IPS DF 19.7 (cell line): ENCODE data around the gene SMARCA2.
"Not testable (repeated sequence)": the region's sequence is repeated elsewhere in the genome, so short reads cannot be mapped to it uniquely, and the experiment has no call there.

ENCODE experiments used
- DNase-seq: peaks from one replicate; pipeline ENCODE4 v3.0.0-alpha.2; 2013; ENCODE audit warnings: low read depth, low spot score

The SMARCA2 gene

GRCh38 chr9:2140600-2141223, 125.6 kb downstream of the SMARCA2 start:
- no peak for DNase-seq

GRCh38 chr9:2142212-2142611, 127.1 kb downstream of the SMARCA2 start:
- no peak for DNase-seq

- no peak for DNase-seq
These were observed 129.5 kb downstream of the SMARCA2 start for GRCh38 chr9:2144619-2145018.

- no peak for DNase-seq
These were observed 130.6 kb downstream of the SMARCA2 start for GRCh38 chr9:2145746-2146145.

- DNase-seq: not testable (repeated sequence)
These were observed 131.6 kb downstream of the SMARCA2 start for GRCh38 chr9:2146700-2147099.

- DNase-seq: no peak
These were observed 135.2 kb downstream of the SMARCA2 start for GRCh38 chr9:2150338-2150737.

- DNase-seq: no peak
These were observed 136.0 kb downstream of the SMARCA2 start for GRCh38 chr9:2151171-2151570.

- no peak for DNase-seq
These were observed 138.0 kb downstream of the SMARCA2 start for GRCh38 chr9:2152966-2153629.

GRCh38 chr9:2153630-2154217, 138.6 kb downstream of the SMARCA2 start:
- DNase-seq: no peak

- no peak for DNase-seq
These were observed 139.6 kb downstream of the SMARCA2 start for GRCh38 chr9:2154731-2155130.

- no peak for DNase-seq
These were observed 140.8 kb downstream of the SMARCA2 start for GRCh38 chr9:2155966-2156365.

- no peak for DNase-seq
These were observed 142.3 kb downstream of the SMARCA2 start for GRCh38 chr9:2157277-2158110.

- DNase-seq: no peak
These were observed 143.0 kb downstream of the SMARCA2 start for GRCh38 chr9:2158111-2158610.

GRCh38 chr9:2158766-2159430, 143.8 kb downstream of the SMARCA2 start:
- DNase-seq: no peak

GRCh38 chr9:2159521-2160454, 144.6 kb downstream of the SMARCA2 start:
- no peak for DNase-seq

GRCh38 chr9:2161661-2162060, 146.5 kb downstream of the SMARCA2 start:
- DNase-seq: no peak

- no peak for DNase-seq
These were observed 148.2 kb downstream of the SMARCA2 start for GRCh38 chr9:2163231-2163885.

- no peak for DNase-seq
These were observed 149.1 kb downstream of the SMARCA2 start for GRCh38 chr9:2164268-2164667.

GRCh38 chr9:2166203-2166602, 151.1 kb downstream of the SMARCA2 start:
- DNase-seq: no peak

- no peak for DNase-seq
These were observed 153.9 kb downstream of the SMARCA2 start for GRCh38 chr9:2169035-2169434.
